HFFc6 (cell line): ENCODE measurements around the gene C17orf107. TPM values are rescaled to one million over a fixed set of nuclear protein-coding genes. Genes with fewer than 3 reads are reported as not detected.

Source experiments
- DNase-seq: peaks from one replicate; pipeline ENCODE4 v3.0.0-alpha.2; 2018
- H3K27ac Mint-ChIP-seq: 2 replicates; pipeline ENCODE4 v1.8.0; 2020; ENCODE audit warnings: mild to moderate bottlenecking, mixed read lengths
- H3K27me3 Mint-ChIP-seq: 2 replicates; pipeline ENCODE4 v1.8.0; 2021; ENCODE audit warnings: mild to moderate bottlenecking, moderate library complexity, mixed read lengths; ENCODE audit not compliant: insufficient read depth
- H3K36me3 Mint-ChIP-seq: 2 replicates; pipeline ENCODE4 v1.8.0; 2021; ENCODE audit warnings: low read depth, mixed read lengths
- H3K4me1 Mint-ChIP-seq: 2 replicates; pipeline ENCODE4 v1.8.0; 2020; ENCODE audit warnings: low read depth, mixed read lengths
- H3K4me3 Mint-ChIP-seq: 2 replicates; pipeline ENCODE4 v1.8.0; 2020; ENCODE audit warnings: mild to moderate bottlenecking, moderate library complexity, mixed read lengths
- H3K9me3 Mint-ChIP-seq: 2 replicates; pipeline ENCODE4 v1.8.0; 2020; ENCODE audit warnings: mild to moderate bottlenecking, mixed read lengths
- total RNA-seq, 6 experiments: library from RNA; stranded (reverse); fragmentation: NEBNext Ultra II Directional; extraction: Animal tissue kit (Norgen Biotek cat#: 25700); gene quantifications; 2 replicates in 1 of 6; 3 replicates in 5 of 6; pipeline ENCODE4 v1.2.3, GENCODE V29; 2021
- TF ChIP-seq, protein P1 (sequence below): fragments of 200-600 bp; sonication (generic); IDR thresholded peaks from 2 replicates; pipeline ENCODE4 v1.5.0; 2021; ENCODE audit warnings: antibody characterized with exemption, mild to moderate bottlenecking

Gene C17orf107
- total RNA-seq, 6 experiments from 2014 or later: 0.95 to 1.6 (median 1.4) TPM

DNA sequence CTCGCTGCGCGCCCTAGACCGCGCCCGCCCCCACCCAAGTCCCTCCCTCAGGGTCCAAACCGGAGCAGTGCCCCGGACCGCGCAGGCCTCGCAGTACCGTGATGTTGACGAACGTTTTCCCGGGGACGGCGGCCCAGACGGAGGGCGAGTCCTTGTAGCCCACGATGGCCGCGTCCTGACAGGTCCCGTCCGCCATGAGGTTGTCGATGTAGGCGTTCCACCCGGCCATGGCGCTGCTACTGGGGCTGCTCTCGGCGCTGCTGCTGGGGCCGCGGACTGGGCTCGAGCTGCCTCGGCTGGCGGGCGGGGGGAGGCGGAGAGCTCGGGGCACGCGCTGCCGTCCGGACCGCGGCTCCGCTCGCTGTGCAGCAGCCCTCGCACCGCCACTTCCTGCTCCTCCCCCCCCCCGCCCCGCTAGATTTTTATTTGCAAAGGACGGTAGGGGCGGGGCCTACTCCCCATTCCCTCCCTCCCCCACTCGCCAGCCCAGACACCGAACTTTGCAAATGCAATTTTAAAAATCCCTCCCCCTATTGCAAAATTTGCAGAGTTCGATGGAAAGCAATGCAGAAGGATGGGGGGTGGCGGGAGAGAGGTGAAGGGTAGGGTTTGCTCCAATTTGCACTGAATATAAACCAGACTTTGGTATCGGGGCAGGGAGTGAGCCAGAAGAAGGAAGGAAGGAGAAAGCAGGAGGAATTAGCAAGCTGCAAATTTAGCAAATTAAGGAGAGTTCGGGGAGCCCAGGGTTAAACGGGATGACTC is 49.0 kb downstream of the C17orf107 start, which contains the start of gene PFN1:
Gene PFN1, minus strand, starts transcription at position 365 of the 765 bp plus-strand sequence. Its CDS starts 136 bp downstream, at position 229.
- peaks cover 11% of the 10 kb centered on the region for H3K27me3 Mint-ChIP-seq
- peak; percentile 85 for DNase-seq
- H3K4me3 Mint-ChIP-seq: peak within 1 kb of the TSS; percentile 91
- H3K4me1 Mint-ChIP-seq: peaks cover 63% of the 10 kb centered on the region
- H3K9me3 Mint-ChIP-seq: no peaks in the 10 kb centered on the region
- peaks cover 41% of the 10 kb centered on the region for H3K36me3 Mint-ChIP-seq
- peak within 1 kb of the TSS; percentile 93 for H3K27ac Mint-ChIP-seq
- TF ChIP-seq, protein P1, sequence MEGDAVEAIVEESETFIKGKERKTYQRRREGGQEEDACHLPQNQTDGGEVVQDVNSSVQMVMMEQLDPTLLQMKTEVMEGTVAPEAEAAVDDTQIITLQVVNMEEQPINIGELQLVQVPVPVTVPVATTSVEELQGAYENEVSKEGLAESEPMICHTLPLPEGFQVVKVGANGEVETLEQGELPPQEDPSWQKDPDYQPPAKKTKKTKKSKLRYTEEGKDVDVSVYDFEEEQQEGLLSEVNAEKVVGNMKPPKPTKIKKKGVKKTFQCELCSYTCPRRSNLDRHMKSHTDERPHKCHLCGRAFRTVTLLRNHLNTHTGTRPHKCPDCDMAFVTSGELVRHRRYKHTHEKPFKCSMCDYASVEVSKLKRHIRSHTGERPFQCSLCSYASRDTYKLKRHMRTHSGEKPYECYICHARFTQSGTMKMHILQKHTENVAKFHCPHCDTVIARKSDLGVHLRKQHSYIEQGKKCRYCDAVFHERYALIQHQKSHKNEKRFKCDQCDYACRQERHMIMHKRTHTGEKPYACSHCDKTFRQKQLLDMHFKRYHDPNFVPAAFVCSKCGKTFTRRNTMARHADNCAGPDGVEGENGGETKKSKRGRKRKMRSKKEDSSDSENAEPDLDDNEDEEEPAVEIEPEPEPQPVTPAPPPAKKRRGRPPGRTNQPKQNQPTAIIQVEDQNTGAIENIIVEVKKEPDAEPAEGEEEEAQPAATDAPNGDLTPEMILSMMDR: no peak

DNA sequence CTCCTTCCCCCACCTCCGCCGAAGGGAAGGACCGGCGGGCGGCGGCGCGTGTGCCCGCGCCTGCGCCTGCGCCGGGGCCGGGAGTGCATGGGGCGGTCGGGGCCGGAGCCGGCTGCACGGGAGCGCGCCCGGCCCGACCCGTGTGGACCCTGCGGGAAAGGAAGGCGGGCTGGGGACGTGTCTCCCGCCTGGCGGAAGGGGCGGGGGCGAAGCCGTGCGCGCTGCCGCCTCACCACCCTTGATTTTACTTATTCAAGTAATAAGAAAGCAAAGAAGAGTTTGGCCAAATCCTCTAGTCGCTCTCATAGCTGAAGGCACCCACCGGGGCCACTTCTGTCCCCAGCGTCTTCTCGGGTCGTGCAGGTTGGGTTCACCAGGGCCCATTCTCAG is 49.6 kb downstream of the C17orf107 start:
- DNase-seq: peak; percentile 80
- TF ChIP-seq, protein P1: no peak
- Mint-ChIP-seq H3K4me1 (peaks cover 64% of the 10 kb centered on the region), H3K4me3 (peak overlapping the region; percentile 91), H3K9me3 (no peaks in the 10 kb centered on the region), H3K27ac (peak overlapping the region; percentile 84), H3K36me3 (peaks cover 38% of the 10 kb centered on the region), H3K27me3 (peaks cover 11% of the 10 kb centered on the region)

DNA sequence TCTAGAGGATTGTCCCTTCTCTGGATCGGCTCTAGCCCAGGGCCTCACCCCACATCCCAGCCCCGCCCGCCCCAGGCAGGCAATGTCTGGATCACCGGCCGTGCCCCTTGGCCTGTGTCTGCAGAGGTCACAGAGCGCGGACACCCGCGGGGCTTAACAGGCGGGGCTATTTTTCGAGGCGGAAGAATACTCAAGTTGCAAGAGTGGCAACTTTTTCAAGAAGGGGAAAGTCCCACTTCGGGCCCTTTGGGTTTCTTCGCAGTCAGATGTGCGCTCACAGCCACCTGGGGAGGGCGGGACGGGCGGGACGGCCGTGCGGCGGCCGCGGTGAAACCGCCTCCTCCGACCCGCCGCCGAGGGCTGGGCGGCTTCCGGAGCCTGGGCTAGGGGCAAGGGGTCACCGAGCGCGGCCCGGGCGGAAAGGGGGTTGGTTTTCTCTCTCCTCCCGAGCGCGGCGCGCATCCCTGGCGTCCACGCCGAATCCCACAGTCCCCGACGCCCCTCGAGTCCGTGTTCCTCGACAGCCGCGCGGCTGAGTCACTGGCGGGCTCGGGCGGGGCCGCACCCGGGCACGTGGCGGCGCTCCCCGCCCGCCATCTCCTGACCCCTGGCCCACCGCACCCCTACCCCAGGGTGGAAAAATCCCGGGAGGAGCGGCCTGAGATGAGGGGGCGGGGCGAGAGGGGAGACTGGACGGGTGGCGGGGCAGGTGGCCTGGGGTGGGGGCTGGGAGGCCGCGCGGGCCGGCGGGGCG is 50.2 kb downstream of the C17orf107 start:
- TF ChIP-seq, protein P1: no peak
- Mint-ChIP-seq H3K4me3 (peak overlapping the region; percentile 81), H3K27ac (peak overlapping the region; percentile 84), H3K9me3 (no peaks in the 10 kb centered on the region), H3K4me1 (peaks cover 63% of the 10 kb centered on the region), H3K36me3 (peaks cover 32% of the 10 kb centered on the region), H3K27me3 (peaks cover 11% of the 10 kb centered on the region)
- peak; percentile 54 for DNase-seq

DNA sequence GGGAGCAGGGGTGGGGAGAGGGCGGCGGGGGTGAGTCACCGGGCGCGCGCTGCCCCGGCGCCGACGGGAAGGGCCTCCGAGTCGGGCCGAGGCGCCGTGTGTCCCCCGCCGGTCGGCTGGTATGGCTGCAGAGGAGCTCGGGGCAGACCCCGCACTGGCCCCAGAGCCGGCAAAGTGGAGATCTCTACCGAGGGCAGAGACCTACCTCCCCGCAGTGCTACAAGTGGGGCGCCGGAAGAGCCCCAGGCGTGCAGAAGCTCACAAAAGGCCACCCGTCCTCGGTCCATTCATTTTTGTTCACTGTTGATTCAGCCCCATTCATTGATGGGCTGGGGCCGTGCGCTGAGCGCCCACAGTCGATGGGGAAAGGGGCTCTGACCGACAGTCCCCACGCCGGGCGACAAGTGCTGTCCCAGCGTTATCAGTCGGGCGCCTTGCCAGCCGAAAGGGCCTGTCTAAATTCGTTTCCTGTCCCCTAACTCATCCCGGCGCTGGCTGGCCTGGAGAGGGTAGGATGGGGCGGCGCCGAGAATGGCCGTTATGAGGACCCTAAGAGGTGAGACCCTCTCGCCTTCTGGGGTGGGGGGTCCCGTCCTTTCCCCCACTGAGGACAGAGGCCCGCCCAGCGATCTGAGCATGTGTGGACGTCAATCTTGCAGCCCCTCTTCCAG is 50.9 kb downstream of the C17orf107 start:
- peaks cover 56% of the 10 kb centered on the region for H3K4me1 Mint-ChIP-seq
- no peak for DNase-seq
- H3K4me3 Mint-ChIP-seq: peak overlapping the region; percentile 80
- H3K27me3 Mint-ChIP-seq: peaks cover 12% of the 10 kb centered on the region
- TF ChIP-seq, protein P1: no peak
- peak overlapping the region; percentile 90 for H3K27ac Mint-ChIP-seq
- H3K36me3 Mint-ChIP-seq: peaks cover 25% of the 10 kb centered on the region
- no peaks in the 10 kb centered on the region for H3K9me3 Mint-ChIP-seq

DNA sequence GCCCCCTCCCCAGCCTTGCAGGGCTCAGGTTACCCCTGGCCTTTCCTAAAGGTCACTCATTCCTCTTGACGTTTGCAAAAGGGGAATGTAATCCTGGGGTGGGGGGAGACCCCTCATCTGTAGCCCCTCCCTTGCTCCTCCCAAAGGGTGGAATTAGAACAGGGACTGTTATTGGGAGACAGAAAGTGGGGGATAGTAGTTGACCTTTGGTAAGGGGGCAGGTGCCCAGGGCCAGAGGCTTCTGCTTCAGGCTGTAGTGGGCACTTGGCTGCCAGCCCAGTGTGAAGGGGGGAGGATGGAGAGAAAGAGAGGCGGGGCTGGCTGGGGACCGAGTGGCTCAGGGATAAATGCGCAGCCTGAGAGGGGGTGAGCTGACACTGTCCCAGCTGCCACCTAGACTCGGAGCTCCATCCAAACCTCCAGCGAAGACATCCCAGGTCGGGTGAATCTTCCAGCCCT is 51.4 kb downstream of the C17orf107 start, which contains the start of gene ENO3:
Gene ENO3, plus strand, starts transcription at position 374 of the 459 bp plus-strand sequence. CDS start 711 bp downstream, outside the sequence.
- Mint-ChIP-seq H3K36me3 (peaks cover 20% of the 10 kb centered on the region), H3K4me3 (peak within 1 kb of the TSS; percentile 80), H3K9me3 (no peaks in the 10 kb centered on the region), H3K27ac (peak within 1 kb of the TSS; percentile 90), H3K4me1 (peaks cover 51% of the 10 kb centered on the region), H3K27me3 (peaks cover 10% of the 10 kb centered on the region)
- no peak for DNase-seq
- TF ChIP-seq, protein P1: no peak
